ENCODE measurements around the gene RNASEL. TPM values are rescaled to one million over a fixed set of nuclear protein-coding genes. Genes with fewer than 3 reads are reported as not detected.

The RNASEL gene
- total and polyA plus RNA-seq, 9 of the 15 experiments (the other 6 are each of a cell fraction or from before 2014, with no cell fraction given), result 4.3 to 11.1 (median 7.2) TPM

- ATAC-seq (peak; percentile 70), FAIRE-seq (no peak), DNase-seq (ENCODE audit: extremely low read depth in 1 of 4, low spot score in 3 of 4) (peak; percentile 22 to 38 (median 27))
- Histone ChIP-seq H3K4me2 (ENCODE audit: insufficient read depth, low read length) (peak overlapping the region; percentile 52; the same call in 1 of the 2 replicates), H3K36me3 (ENCODE audit: control insufficient read depth, insufficient read depth, low read length) (no peaks in the 10 kb centered on the region), H3K9ac (ENCODE audit: insufficient read depth in 1 of 2, low read depth in 2 of 2, low read length in 2 of 2) (peak overlapping the region; percentile 15 to 86; a peak in 2 of 4 replicates), H3K9me3 (replicated peaks; ENCODE audit: control insufficient read depth, insufficient read depth, low read depth, low read length) (no peaks in the 10 kb centered on the region), H3K27ac (ENCODE audit: extremely low read depth, low read depth, low read length) (no peak overlapping the region), H3K4me3 (peak overlapping the region; percentile 14), H3K9me1 (ENCODE audit: control insufficient read depth, insufficient read depth, low read length) (no peaks in the 10 kb centered on the region), H2AFZ (ENCODE audit: low read depth, low read length) (peak overlapping the region; percentile 69), H3K4me1 (replicated peaks in 1 of 2; ENCODE audit: control insufficient read depth in 2 of 2, insufficient read depth in 2 of 2, low read length in 2 of 2) (peaks cover 9 to 15% of the 10 kb centered on the region in 2 experiments; a peak in 4 of 5 replicates), H3K79me2 (ENCODE audit: control insufficient read depth, insufficient read depth, low read length) (no peaks in the 10 kb centered on the region), H4K20me1 (replicated peaks; ENCODE audit: control insufficient read depth, insufficient read depth, low read length) (no peaks in the 10 kb centered on the region; the same call in none of the 2 replicates), H3K27me3 (ENCODE audit: control insufficient read depth in 2 of 2, insufficient read depth in 2 of 2, low read length in 2 of 2) (peaks cover 53 to 77% of the 10 kb centered on the region in 2 experiments)
- WGBS (ENCODE audit: insufficient coverage, low coverage, missing lambda C conversion rate), result 10% methylated on average over 52 of the region's 56 CpGs
- BruUV-seq (replicated peaks), result no TSS peak
- in situ Hi-C loops (cut with MboI), result no loop called here
- intact Hi-C loops (cut with micrococcal nuclease), result no loop called here
- POLR2A ChIA-PET, result interaction anchor here (0.7 to 0.8 kb wide), 4 partner anchors 11 to 552 kb away, joined by 3 to 4 read pairs (median 4); no protein-coding TSS in a partner anchor
- CTCF ChIA-PET (ENCODE audit: low intra/inter-chr PET ratio), result interaction anchor here (0.5 to 0.6 kb wide), 2 partner anchors 35 to 170 kb away, joined by 3 read pairs; no protein-coding TSS in a partner anchor
- no peak for TF ChIP-seq HDAC3 (IDR thresholded peaks at IDR 0.05; ENCODE audit: borderline replicate concordance, partially characterized antibody)
- TF ChIP-seq ZNF282 (CRISPR knock-in tag; IDR thresholded peaks at IDR 0.05), result no peak
- peak; percentile 44 for TF ChIP-seq HNRNPLL (IDR thresholded peaks at IDR 0.05; ENCODE audit: low read depth, low read length, poor library complexity, severe bottlenecking)
- TF ChIP-seq MGA (IDR thresholded peaks at IDR 0.05), result peak; percentile 87
- peak; percentile 72 for TF ChIP-seq ELF1 (tag; IDR thresholded peaks at IDR 0.05)
- no peak for TF ChIP-seq HNRNPL (IDR thresholded peaks at IDR 0.05; ENCODE audit: low read depth, low read length)
- peak; percentile 17 to 82 for TF ChIP-seq E2F6 (IDR thresholded peaks at IDR 0.05; ENCODE audit: borderline replicate concordance in 1 of 2, extremely low read depth in 1 of 2, insufficient read depth in 1 of 2, insufficient read length in 1 of 2, low read depth in 1 of 2, low read length in 1 of 2, poor library complexity in 1 of 2, severe bottlenecking in 1 of 2)
These were observed 25.9 kb upstream of the RNASEL start for GRCh38 chr1:182614796-182615454.

Data from K562 (cell line).